Measurements from ENCODE around the gene FNBP1L. TPM values are rescaled to one million over a fixed set of nuclear protein-coding genes. Genes with fewer than 3 reads are reported as not detected.

Gene FNBP1L
- total and polyA plus RNA-seq, 2 of the 8 experiments (the other 6 are each of a cell fraction or from before 2014, with no cell fraction given) = 48.9 to 95.9 TPM

DNA sequence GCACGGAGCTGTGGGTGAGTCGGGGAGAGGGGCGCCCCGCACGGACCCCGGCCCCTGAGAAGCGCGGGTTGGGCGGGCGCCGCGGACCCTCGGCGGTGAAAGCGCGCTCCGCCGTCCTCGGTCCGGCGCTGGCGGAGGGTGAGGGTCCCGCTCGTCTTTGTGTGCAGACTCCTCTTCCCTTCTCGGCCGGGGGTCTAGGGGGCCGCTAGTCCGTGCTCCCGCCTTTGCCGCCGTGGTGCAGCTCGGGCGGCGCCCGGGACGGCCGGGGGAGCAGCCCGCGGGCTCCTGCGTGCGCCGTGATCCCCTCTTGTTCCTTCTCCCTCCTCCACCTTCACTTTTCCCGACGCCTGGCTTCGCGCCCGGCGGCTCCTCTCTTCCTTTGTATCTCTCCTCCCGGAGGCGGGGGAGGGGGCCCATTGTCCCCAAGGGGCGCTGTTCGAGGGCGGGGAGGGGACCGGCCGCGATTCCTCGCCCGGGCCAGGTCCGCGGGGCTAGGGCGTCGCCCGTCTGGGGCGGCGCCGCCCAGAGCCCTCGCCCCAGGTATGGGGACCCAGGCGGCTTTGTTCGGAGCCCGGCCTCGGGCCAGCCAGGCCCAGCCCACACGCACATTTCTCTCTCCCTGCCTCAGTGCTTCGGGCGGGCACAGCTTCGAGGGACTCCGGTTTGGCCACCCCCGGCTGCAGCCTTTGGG lies 519 bp downstream of the FNBP1L start (continued):
- TF ChIP-seq, protein P1, sequence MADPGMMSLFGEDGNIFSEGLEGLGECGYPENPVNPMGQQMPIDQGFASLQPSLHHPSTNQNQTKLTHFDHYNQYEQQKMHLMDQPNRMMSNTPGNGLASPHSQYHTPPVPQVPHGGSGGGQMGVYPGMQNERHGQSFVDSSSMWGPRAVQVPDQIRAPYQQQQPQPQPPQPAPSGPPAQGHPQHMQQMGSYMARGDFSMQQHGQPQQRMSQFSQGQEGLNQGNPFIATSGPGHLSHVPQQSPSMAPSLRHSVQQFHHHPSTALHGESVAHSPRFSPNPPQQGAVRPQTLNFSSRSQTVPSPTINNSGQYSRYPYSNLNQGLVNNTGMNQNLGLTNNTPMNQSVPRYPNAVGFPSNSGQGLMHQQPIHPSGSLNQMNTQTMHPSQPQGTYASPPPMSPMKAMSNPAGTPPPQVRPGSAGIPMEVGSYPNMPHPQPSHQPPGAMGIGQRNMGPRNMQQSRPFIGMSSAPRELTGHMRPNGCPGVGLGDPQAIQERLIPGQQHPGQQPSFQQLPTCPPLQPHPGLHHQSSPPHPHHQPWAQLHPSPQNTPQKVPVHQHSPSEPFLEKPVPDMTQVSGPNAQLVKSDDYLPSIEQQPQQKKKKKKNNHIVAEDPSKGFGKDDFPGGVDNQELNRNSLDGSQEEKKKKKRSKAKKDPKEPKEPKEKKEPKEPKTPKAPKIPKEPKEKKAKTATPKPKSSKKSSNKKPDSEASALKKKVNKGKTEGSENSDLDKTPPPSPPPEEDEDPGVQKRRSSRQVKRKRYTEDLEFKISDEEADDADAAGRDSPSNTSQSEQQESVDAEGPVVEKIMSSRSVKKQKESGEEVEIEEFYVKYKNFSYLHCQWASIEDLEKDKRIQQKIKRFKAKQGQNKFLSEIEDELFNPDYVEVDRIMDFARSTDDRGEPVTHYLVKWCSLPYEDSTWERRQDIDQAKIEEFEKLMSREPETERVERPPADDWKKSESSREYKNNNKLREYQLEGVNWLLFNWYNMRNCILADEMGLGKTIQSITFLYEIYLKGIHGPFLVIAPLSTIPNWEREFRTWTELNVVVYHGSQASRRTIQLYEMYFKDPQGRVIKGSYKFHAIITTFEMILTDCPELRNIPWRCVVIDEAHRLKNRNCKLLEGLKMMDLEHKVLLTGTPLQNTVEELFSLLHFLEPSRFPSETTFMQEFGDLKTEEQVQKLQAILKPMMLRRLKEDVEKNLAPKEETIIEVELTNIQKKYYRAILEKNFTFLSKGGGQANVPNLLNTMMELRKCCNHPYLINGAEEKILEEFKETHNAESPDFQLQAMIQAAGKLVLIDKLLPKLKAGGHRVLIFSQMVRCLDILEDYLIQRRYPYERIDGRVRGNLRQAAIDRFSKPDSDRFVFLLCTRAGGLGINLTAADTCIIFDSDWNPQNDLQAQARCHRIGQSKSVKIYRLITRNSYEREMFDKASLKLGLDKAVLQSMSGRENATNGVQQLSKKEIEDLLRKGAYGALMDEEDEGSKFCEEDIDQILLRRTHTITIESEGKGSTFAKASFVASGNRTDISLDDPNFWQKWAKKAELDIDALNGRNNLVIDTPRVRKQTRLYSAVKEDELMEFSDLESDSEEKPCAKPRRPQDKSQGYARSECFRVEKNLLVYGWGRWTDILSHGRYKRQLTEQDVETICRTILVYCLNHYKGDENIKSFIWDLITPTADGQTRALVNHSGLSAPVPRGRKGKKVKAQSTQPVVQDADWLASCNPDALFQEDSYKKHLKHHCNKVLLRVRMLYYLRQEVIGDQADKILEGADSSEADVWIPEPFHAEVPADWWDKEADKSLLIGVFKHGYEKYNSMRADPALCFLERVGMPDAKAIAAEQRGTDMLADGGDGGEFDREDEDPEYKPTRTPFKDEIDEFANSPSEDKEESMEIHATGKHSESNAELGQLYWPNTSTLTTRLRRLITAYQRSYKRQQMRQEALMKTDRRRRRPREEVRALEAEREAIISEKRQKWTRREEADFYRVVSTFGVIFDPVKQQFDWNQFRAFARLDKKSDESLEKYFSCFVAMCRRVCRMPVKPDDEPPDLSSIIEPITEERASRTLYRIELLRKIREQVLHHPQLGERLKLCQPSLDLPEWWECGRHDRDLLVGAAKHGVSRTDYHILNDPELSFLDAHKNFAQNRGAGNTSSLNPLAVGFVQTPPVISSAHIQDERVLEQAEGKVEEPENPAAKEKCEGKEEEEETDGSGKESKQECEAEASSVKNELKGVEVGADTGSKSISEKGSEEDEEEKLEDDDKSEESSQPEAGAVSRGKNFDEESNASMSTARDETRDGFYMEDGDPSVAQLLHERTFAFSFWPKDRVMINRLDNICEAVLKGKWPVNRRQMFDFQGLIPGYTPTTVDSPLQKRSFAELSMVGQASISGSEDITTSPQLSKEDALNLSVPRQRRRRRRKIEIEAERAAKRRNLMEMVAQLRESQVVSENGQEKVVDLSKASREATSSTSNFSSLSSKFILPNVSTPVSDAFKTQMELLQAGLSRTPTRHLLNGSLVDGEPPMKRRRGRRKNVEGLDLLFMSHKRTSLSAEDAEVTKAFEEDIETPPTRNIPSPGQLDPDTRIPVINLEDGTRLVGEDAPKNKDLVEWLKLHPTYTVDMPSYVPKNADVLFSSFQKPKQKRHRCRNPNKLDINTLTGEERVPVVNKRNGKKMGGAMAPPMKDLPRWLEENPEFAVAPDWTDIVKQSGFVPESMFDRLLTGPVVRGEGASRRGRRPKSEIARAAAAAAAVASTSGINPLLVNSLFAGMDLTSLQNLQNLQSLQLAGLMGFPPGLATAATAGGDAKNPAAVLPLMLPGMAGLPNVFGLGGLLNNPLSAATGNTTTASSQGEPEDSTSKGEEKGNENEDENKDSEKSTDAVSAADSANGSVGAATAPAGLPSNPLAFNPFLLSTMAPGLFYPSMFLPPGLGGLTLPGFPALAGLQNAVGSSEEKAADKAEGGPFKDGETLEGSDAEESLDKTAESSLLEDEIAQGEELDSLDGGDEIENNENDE (IDR thresholded peaks at IDR 0.05; ENCODE audit: insufficient replicate concordance, low read length) = no peak
- TF ChIP-seq SUZ12 (IDR thresholded peaks at IDR 0.05; ENCODE audit: low read length) (no peak), TCF12 (IDR thresholded peaks at IDR 0.05; ENCODE audit: low read depth, low read length) (no peak), YY1 (IDR thresholded peaks at IDR 0.05; ENCODE audit: low read depth, low read length) (no peak), TEAD4 (IDR thresholded peaks at IDR 0.05; ENCODE audit: low read depth, low read length) (no peak), RFX5 (IDR thresholded peaks at IDR 0.05; ENCODE audit: borderline replicate concordance, low read depth, low read length) (no peak)
- TF ChIP-seq, protein P2, sequence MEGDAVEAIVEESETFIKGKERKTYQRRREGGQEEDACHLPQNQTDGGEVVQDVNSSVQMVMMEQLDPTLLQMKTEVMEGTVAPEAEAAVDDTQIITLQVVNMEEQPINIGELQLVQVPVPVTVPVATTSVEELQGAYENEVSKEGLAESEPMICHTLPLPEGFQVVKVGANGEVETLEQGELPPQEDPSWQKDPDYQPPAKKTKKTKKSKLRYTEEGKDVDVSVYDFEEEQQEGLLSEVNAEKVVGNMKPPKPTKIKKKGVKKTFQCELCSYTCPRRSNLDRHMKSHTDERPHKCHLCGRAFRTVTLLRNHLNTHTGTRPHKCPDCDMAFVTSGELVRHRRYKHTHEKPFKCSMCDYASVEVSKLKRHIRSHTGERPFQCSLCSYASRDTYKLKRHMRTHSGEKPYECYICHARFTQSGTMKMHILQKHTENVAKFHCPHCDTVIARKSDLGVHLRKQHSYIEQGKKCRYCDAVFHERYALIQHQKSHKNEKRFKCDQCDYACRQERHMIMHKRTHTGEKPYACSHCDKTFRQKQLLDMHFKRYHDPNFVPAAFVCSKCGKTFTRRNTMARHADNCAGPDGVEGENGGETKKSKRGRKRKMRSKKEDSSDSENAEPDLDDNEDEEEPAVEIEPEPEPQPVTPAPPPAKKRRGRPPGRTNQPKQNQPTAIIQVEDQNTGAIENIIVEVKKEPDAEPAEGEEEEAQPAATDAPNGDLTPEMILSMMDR (IDR thresholded peaks at IDR 0.05; ENCODE audit: control extremely low read depth in 1 of 3, insufficient read depth in 1 of 3, low read depth in 1 of 3, low read length in 3 of 3) = no peak
- TF ChIP-seq, protein P3, sequence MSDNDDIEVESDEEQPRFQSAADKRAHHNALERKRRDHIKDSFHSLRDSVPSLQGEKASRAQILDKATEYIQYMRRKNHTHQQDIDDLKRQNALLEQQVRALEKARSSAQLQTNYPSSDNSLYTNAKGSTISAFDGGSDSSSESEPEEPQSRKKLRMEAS (IDR thresholded peaks at IDR 0.05) = no peak

Data from H1 (cell line).